Ishikawa (cell line): ENCODE results near the gene CPEB2.

Experiments used
- CEBPB ChIP-seq: IDR thresholded peaks from 2 replicates; pipeline ENCODE4 v1.6.1; 2012
- CREB1 ChIP-seq: IDR thresholded peaks from 2 replicates; pipeline ENCODE4 v1.6.1; 2012; ENCODE audit warnings: low read depth
- EGR1 ChIP-seq: IDR thresholded peaks from 2 replicates; pipeline ENCODE4 v1.6.1; 2012
- EP300 ChIP-seq: IDR thresholded peaks from 2 replicates; pipeline ENCODE4 v1.6.1; 2012; ENCODE audit warnings: borderline replicate concordance
- FOXM1 ChIP-seq: IDR thresholded peaks from 2 replicates; pipeline ENCODE4 v1.6.1; 2012; ENCODE audit warnings: low read depth, borderline replicate concordance
- NFIC ChIP-seq: IDR thresholded peaks from 2 replicates; pipeline ENCODE4 v1.6.1; 2012
- RAD21 ChIP-seq: IDR thresholded peaks from 2 replicates; pipeline ENCODE4 v1.6.1; 2012; ENCODE audit warnings: low read depth
- TAF1 ChIP-seq: IDR thresholded peaks from 2 replicates; pipeline ENCODE4 v1.6.1; 2012; ENCODE audit warnings: low read depth, mild to moderate bottlenecking
- TCF12 ChIP-seq: IDR thresholded peaks from 2 replicates; pipeline ENCODE4 v1.6.1; 2012; ENCODE audit warnings: low read depth
- TEAD4 ChIP-seq: IDR thresholded peaks from 2 replicates; pipeline ENCODE4 v1.6.1; 2012
- YY1 ChIP-seq: IDR thresholded peaks from 2 replicates; pipeline ENCODE4 v1.6.1; 2012; ENCODE audit warnings: low read depth
- ZBTB7A ChIP-seq: IDR thresholded peaks from 2 replicates; pipeline ENCODE4 v1.6.1; 2012; ENCODE audit warnings: low read depth
- TF ChIP-seq, protein P1 (sequence below): IDR thresholded peaks from 2 replicates; pipeline ENCODE4 v1.6.1; 2012
- TF ChIP-seq, protein P2 (sequence below): IDR thresholded peaks from 2 replicates; pipeline ENCODE4 v1.6.1; 2012; ENCODE audit warnings: low read depth, mild to moderate bottlenecking
- TF ChIP-seq, protein P3 (sequence below): IDR thresholded peaks from 2 replicates; pipeline ENCODE4 v1.6.1; 2012

The CPEB2 gene

DNA sequence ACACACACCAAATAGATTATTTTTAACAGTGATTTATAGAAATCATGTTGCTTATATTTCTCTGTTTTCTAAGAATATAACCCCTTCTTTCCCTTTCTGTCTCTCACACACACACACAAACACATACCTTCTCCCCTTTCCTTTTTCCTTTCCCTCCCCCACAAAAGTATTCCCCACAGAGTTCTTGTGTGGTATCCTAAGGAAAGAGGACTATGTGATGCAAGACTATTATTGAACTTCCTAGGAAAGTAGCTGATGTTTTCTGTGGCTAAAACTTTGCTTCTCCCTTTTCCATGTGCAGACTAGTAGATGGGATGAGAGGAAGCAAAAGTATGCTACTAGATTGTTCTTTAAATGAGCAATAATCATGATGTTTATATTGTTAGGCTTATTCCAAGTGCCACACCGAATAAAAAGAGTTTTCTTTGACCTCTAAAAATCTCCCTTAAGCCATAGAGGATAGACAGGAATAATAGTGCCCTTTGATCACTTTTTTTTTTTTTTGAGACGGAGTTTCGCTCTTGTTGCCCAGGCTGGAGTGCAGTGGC, 38.7 kb downstream of the CPEB2 start:
- TF ChIP-seq TCF12, result no peak
- TF ChIP-seq TAF1, result no peak
- no peak for TF ChIP-seq NFIC
- TF ChIP-seq EP300, result no peak
- TF ChIP-seq CREB1, result no peak
- TF ChIP-seq FOXM1, result no peak
- TF ChIP-seq, protein P1, sequence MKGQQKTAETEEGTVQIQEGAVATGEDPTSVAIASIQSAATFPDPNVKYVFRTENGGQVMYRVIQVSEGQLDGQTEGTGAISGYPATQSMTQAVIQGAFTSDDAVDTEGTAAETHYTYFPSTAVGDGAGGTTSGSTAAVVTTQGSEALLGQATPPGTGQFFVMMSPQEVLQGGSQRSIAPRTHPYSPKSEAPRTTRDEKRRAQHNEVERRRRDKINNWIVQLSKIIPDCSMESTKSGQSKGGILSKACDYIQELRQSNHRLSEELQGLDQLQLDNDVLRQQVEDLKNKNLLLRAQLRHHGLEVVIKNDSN, result no peak
- no peak for TF ChIP-seq RAD21
- no peak for TF ChIP-seq ZBTB7A
- TF ChIP-seq, protein P2, sequence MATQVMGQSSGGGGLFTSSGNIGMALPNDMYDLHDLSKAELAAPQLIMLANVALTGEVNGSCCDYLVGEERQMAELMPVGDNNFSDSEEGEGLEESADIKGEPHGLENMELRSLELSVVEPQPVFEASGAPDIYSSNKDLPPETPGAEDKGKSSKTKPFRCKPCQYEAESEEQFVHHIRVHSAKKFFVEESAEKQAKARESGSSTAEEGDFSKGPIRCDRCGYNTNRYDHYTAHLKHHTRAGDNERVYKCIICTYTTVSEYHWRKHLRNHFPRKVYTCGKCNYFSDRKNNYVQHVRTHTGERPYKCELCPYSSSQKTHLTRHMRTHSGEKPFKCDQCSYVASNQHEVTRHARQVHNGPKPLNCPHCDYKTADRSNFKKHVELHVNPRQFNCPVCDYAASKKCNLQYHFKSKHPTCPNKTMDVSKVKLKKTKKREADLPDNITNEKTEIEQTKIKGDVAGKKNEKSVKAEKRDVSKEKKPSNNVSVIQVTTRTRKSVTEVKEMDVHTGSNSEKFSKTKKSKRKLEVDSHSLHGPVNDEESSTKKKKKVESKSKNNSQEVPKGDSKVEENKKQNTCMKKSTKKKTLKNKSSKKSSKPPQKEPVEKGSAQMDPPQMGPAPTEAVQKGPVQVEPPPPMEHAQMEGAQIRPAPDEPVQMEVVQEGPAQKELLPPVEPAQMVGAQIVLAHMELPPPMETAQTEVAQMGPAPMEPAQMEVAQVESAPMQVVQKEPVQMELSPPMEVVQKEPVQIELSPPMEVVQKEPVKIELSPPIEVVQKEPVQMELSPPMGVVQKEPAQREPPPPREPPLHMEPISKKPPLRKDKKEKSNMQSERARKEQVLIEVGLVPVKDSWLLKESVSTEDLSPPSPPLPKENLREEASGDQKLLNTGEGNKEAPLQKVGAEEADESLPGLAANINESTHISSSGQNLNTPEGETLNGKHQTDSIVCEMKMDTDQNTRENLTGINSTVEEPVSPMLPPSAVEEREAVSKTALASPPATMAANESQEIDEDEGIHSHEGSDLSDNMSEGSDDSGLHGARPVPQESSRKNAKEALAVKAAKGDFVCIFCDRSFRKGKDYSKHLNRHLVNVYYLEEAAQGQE, result no peak
- TF ChIP-seq, protein P3, sequence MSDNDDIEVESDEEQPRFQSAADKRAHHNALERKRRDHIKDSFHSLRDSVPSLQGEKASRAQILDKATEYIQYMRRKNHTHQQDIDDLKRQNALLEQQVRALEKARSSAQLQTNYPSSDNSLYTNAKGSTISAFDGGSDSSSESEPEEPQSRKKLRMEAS, result no peak
- TF ChIP-seq CEBPB, result no peak
- no peak for TF ChIP-seq TEAD4

DNA sequence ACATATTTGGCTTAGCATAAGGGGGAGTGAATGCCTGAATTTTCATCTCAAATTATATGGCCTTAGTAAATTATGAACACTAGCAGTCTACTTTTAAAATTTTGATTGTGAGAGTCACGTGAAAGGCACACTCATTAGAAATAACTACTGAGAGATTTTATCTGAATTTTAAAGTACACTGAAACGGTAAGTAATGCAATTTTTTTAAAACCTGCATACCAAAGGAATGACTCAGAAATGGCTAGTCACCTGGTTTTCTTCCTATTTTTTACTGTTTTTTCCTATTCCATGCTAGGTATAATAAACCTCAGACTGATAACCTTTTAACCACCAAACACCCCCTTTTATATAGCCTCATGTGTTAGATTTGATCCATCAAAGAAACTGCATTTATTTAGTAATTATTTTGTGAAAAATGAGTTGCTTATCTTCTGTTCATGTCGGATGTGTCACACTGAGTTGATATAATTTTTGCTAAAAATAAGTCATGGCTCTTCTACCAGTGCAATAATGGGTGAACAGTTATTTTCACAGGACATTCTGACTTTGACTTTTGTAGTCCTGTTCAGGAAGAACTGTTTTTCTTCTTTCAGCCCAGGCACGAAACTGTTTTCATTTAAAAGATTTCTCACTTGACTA, 40.4 kb downstream of the CPEB2 start:
- TF ChIP-seq, protein P2, result no peak
- TF ChIP-seq EP300, result no peak
- TF ChIP-seq, protein P3, result no peak

GRCh38 chr4:15043226-15043625, 40.9 kb downstream of the CPEB2 start:
- TF ChIP-seq TCF12 (no peak), RAD21 (peak; percentile 41)

- TF ChIP-seq NFIC (no peak), ZBTB7A (no peak), TAF1 (no peak), YY1 (no peak), EP300 (no peak), TEAD4 (no peak), RAD21 (no peak), EGR1 (no peak), CEBPB (no peak), TCF12 (no peak), CREB1 (no peak), FOXM1 (no peak)
- TF ChIP-seq, protein P2, result no peak
- TF ChIP-seq, protein P1, result no peak
- TF ChIP-seq, protein P3, result no peak
Measured at GRCh38 chr4:15043922-15044321, 41.6 kb downstream of the CPEB2 start.
